ENCODE data around the gene MCF2L2.

- TF ChIP-seq CTCF (conservative IDR thresholded peaks at IDR 0.05 in 1 of 2, IDR thresholded peaks at IDR 0.05 in 1 of 2; ENCODE audit: extremely low read depth in 1 of 2, insufficient read depth in 1 of 2, low read depth in 1 of 2, low read length in 2 of 2) (no peak), EZH2 (IDR thresholded peaks at IDR 0.05; ENCODE audit: borderline replicate concordance, low read length) (no peak)
These were observed 238.8 kb downstream of the MCF2L2 start for GRCh38 chr3:183189641-183190040.
